NCI-H345 (cell line): Measurements from ENCODE around the gene SORL1-AS1.
A peak's percentile ranks its signal among the peaks of the same experiment; 100 is the strongest.
"Not testable (repeated sequence)": the region's sequence is repeated elsewhere in the genome, so short reads cannot be mapped to it uniquely, and the experiment has no call there.

Experiments
- DNase-seq: peaks from one replicate; lab custom pipeline; 2025; lab: John Stamatoyannopoulos, UW

Gene SORL1-AS1

DNA sequence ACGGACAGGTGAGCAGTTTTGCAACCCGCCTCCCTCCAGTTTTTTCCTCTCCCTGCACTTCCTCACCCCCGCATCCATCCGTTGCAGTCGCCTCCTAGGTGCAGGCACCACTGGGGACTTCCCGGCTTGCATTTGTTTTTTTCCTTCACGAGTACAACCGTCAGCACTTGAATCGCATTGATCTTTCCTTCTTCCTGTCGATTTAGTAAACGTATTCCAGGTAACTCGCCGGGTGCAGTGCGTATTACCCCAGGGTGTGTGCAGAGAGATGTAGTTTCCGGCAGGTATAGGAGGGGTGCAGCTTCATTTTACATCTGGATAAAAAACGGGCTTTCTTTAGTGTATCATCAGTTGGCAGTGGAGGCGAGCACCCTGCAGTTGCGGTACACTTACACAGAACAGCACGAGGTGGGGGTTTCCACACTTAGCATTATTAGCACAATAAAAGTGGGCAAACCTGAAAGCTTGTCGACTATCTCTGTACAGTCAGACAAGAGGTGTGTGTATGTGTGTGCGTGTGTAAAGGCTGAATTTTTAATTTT is at the start of gene SORL1-AS1:
Gene SORL1-AS1 (minus strand): TSS at position 359 of the 542 bp plus-strand sequence.
- peak; percentile 38 for DNase-seq

DNA sequence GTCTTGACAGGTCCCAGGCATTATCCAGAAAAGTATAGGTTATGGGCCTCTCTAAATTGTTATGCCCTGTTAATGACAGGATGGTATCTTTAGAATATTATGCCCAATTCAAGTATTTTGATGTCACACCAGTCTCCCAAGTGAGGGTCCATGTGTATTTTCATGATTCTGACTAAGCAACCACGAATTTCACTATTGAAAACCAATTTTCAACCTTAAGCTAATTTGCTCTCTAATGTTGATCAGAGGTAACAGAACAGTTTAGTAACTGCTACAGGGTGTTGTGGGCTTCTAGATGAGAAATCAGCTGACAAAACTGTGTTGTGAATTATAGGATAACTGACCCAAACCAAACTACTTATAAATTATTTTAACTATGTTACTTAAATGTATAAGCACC is 48.0 kb upstream of the SORL1-AS1 start:
- no peak for DNase-seq

DNA sequence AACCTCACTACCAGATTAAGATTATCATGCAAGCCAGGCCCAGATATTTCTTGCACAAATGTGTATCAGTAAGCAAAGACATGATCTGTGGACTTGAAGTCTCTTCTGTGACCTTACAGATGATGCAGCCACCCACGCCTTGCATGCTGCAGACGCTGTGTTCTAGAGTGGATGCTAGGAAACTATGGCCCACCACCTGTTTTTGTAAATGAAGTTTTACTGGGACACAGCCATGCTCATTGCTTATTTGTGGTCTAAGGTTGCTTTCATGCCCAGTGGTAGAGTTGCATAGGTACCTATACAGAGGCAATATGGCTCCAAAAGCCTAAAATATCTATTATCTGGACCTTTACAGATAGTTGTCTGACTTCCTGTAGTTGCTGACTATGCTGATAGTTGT is 47.5 kb upstream of the SORL1-AS1 start:
- DNase-seq: no peak

DNA sequence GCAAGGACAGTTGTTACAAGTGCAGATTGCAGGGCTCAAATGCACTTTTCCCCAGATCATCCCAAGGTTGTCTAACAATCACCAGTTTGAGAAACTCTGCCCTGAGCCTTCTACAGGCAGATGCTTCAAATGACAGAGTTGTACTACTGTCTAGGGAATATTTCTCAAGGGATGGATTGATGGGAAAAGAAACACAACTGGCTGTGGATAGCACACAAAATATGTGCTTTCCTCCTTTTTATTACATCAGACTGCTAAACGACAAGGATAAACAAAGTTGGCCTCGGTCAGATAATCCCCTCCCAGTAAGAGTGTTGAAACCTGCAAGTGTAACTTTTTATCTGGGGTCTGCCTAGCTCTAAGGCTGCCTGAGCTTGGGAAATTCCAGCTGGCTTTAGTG is 46.6 kb upstream of the SORL1-AS1 start:
- no peak for DNase-seq

DNA sequence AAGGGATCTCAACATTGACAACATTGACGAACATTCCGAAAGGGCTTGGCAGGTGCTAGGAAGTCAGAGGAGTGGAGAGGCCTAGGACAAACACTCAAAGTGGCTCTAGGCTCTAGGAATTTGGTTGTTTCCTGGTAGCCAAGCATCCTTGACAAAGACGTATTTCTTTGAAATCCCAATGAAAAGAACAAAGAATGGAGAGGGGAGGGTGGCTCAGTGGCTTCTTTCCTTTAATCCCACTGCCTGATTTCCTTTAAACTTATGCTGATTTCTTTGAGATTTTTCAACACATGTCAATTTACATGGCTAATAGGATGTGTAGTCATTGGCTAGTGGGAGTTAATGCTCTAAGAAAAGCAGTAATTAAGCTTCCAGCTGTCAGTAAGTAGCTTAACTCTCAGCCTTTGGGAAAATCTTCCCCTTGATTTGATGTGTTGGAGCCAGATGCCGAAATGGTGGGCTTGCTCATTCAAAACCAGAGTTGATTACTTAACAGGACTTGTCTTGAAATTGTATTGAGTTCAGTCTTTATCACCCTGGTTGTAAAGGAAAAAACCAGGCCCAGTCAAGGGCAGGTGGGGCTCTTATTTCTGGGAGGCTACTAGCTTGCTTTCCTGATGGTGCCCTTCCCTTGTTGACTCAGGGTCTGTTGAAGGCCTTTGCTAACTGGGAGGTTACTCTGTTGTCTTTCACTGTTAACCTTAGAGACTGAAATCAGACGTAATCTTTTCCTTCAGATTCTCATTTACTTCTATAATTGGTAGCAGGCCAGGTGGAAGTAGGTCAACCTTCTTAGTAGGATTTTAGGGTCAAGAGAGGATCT is 44.6 kb upstream of the SORL1-AS1 start:
- no peak for DNase-seq

DNA sequence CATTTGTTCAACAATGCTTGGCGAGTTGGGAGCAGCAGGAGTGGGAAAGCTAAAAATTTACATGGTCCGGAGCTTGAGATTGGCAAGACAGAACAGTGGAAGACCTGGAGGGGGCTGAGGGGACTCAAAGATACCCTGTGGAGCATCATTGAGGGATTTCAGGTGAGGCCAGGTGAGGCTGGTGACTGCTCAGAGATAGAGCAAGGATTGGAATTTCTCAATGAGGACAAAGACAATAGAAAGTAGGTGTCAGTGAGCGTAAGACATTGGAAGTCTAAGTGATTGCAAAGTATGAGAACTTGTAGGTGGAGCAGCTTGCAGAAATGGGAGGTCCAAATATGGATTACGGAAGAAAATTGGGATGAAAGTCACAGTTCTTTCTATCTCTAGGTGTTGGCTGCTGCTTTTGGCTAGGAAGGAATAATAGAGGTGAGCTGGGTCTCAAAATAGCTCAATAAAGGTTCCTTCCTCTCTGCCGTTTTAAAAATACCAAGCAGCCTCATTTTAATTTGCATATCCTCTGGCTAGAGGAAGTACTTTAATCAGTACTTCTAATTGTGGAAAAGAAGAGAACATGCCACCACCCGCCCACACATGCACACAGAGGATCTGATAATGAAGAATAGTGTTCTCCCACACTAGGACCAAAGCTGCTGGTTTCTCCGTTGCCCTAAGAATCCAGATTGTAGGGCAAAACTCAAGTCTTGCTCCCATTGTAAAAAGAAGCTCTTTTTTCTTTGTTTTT is 41.8 kb upstream of the SORL1-AS1 start:
- no peak for DNase-seq

DNA sequence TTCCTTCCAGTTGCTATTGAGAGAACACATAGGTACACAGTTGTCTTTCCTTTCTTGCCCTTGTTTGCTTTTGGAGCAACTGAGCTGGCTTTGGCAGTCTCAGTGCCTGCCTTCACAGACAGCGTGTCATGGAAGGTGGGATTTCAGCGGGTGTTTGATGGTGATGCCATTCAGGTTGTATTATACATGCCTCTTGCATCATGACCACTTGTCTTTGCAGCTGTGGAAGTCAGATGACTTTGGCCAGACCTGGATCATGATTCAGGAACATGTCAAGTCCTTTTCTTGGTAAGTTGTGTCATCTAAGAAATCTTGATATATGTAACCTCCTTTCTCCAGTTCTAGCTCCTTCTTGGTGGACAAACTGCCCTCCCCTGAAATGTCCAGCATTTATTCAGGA is 37.1 kb upstream of the SORL1-AS1 start:
- no peak for DNase-seq

DNA sequence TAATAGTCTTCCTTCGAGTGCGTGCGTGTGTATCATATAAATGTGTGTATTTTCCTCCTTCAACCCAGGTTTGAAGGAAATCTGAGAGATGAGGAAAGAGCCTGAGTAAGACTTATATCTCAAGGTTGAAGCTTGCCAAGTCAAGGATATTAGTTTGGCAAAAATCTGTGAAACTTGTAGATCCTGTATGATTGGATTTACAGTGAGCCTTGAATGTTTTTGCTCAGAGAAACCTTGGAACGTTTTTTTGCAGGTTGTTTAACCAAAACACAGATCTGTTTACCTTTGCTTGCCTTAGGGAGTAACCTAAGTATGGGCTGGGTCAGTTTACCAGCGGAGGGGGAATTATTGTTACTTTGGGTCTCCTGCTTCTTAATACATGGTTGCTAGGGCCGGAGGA is 35.9 kb upstream of the SORL1-AS1 start:
- no peak for DNase-seq

DNA sequence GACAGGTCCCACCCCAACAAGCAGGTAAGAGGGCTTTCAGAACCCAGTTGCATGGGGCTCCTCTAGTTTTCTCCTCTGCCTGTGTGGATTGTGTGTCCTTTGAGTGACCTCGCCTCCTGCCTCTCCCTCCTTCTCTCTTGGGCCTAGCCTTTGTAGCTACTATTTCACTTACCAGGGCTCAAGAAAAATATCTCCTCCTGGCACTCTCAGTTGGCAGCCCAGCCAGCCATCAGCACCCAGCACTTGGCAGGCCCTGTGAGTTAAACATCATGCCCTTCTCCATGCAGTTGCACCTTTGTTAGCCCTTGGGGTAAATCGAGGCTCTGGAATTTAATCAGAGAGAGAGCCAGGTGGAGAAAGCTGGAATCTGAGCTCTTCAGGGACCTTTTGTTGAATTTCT is 35.4 kb upstream of the SORL1-AS1 start:
- no peak for DNase-seq

DNA sequence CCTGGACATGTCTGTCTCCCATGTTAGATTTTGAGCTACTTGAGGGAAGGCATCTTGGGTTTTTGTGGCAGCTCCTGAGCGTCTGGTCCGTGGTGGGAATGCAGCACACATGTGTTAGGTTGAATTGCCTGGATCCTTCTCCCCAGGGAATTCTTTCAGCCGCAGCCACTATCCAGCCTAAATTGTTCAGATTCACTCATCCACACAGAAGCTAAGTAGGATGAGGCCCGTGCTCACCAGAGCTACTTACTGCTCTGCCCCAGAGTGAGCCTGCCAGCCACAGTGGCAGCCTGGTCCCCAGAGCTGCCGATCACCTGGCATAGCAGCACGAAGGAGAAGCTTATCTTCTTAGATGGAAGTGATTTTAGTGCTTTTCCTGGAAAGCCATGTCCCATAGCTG is 34.4 kb upstream of the SORL1-AS1 start:
- peak; percentile 7 for DNase-seq

DNA sequence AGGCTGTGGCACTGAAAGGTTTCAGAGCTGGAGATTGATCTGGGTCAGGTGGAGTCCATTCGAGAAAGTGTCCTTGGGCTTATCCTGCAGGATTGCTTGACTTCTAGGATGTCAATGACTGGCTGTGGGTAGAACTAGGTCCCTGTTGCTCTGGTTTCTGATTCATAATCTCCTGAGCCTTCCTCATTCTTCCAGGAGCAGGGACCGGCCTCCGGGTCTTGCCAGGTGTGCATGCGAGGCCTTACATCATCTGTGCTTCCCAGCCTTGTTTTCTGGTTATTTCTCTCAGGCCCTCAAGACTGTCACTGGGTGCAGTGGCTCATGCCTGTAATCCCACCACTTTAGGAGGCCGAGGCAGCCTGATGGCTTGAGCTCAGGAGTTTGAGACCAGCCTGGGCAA is 33.3 kb upstream of the SORL1-AS1 start:
- no peak for DNase-seq

DNA sequence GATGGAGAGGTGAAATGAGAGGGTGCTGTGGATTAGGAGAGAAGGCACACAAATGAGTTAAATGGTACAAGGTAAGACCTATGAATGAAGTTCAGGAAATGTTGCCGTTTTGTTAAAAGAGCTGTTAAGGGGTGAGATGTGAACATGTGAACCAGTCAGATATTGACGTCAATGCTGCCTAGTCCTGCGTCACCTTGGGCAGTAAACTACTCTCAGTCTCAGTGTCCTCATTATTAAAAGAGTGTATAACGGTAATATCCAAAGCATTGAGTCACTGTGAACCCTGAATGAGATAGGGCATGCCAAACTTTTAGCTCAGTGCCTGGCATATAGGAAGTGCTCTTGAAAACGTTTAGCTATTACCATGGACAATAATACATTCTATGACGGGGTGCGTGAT is 32.4 kb upstream of the SORL1-AS1 start:
- no peak for DNase-seq

DNA sequence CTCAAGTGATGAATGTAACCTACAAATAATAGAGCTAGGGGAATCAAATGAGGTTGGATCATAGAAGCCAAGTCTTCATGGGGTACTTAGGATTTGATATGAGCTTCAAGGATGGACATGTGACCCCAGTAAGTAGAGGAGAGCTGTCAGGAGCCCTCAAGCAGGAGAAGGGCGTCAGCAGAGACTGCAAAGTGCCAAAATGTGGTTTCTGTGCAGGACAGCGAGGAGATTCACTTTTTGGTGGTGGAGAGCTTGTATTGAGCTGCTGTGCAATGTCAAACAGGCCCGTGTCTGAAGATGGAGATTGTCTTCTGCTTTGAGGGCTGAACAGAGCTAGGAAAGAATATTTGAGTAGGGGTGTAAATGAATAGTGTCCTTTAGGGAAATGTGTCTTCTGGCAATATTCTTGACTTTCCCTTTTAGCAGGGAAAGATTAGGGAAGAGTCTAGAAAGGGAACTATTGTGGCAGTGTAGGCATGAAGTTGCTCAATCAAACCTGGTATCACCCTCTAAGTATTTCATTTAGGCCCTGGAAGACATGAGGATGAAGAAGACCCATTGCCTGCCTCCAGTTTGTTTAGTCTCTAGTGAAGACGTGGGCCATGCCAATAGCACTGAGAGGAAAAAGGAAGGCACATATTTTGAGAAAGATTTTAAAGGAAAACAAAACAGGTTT is 31.2 kb upstream of the SORL1-AS1 start:
- no peak for DNase-seq

DNA sequence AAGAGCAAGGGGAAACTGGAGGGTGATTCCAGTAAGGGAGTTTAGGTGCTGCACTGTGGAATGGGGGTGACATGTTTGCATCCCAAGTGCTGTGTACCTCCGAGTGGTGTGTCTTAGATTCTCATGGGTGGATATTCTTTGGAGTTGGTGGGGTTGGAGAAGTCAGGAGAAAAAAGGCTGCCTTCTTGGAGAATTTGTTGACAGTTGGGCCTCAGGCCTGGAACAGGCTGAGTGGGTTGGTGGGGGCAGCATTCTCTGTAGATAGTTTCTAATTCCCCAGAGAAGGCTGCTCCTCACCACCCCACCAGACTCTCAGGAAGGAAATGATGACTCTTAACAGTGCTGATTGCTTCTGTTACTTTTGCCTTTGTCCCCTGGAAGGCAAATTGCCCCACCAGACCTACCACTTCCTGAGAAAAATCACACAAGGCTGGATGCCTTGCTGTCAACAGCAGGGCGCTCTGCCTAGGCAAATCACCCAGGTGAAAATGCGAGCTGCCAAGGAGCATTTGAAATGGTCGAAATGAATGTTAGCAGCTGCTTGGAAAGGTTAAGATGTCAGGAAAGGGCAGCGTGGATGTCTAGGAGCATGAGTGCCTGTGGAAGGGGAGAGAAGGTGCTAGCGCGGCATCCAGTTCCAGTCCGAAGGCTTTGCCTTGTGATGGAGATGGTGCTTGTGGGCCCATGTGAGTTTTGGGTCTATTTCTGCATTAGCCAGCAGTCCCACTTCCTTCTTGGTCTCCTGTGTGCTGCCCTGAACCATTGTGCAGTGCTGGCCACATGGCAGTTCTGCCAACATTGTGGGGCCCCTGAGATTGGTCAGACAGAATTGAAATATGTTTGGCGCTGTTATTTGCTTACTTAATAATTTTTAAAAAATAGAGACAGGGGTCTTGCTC is 29.7 kb upstream of the SORL1-AS1 start:
- no peak for DNase-seq

DNA sequence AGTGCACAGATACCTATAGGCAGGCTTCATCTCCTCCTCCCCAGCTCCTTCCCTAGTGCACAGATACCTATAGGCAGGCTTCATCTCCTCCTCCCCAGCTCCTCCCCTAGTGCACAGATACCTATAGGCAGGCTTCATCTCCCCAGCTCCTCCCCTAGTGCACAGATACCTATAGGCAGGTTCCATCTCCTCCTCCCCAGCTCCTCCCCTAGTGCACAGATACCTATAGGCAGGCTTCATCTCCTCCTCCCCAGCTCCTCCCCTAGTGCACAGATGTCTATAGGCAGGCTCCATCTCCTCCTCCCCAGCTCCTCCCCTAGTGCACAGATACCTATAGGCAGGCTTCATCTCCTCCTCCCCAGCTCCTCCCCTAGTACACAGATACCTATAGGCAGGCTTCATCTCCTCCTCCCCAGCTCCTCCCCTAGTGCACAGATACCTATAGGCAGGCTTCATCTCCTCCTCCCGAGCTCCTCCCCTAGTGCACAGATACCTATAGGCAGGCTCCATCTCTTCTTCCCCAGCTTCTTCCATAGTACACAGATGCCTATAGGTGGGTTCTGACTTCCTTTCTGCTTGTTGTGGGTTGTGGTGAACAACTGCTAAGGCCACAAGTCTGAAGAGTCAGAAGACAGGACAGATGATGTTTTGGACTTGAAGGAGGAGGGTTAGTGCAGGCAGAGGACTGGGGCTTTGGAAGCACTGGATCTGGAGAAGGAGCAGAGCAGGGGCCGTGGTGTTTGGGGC is 28.9 kb upstream of the SORL1-AS1 start:
- not testable (repeated sequence) for DNase-seq

DNA sequence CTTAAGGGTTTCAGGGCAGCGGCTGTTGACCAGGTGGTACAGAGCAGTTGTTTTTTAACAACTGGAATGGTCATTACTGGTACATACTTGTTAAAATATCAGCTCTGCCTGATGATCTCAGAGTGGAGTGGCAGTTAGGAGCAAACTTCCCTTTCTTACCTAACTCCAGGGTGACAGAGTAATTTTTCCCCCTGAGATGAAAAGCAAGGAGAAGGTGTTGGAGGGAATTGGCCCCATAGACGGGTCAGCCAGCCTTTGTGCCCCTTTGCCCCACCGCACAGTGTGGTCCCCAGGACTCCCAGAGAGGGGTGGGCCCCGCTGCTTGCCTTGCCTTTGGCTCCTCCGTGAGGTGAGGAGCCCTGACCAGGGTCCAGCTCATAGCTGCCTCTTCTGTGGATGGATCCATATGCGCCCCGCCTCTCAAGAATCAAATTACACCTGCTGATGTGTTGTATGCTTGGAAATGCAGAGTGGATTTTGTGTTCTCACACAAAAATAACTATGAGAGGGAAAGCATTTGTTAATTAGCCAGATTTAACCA is 27.0 kb upstream of the SORL1-AS1 start:
- no peak for DNase-seq

DNA sequence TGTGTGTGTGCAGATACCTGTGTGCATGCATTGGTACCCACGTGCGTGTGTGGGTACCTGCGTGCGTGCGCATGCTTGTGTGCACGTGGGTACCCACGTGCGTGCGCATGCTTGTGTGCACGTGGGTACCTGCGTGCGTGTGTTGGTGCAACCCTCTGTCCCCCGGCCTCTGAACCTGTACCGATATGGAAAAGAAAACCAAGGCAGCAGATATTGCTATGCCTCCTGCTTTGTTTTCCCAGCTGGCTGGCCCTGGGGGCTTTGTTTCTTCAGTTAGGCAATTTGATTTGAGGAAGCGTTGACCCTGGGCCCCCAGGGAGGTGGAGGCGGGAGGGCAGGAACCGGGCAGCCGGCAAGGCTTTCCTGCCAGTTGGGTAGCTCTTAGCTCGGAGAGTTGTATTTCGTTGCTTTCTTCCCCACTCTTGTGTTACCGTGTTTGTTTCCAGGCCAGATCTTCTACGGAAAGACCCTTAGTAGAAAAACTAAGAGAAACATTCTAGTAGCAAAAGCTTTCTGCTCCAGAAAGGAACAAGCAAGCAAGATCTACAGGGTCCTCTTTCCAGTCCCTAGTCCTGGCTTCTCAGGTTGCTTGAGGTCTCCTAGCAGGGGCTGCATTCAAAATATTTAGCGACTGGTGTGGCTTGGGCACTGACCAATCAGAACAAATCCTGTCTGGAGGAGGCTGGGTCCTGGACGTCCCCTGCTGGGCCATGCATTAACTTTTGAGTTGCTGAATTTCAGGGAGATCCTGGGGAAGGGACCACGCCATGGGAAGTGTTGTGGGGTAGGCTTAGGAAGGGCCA is 26.3 kb upstream of the SORL1-AS1 start:
- no peak for DNase-seq

DNA sequence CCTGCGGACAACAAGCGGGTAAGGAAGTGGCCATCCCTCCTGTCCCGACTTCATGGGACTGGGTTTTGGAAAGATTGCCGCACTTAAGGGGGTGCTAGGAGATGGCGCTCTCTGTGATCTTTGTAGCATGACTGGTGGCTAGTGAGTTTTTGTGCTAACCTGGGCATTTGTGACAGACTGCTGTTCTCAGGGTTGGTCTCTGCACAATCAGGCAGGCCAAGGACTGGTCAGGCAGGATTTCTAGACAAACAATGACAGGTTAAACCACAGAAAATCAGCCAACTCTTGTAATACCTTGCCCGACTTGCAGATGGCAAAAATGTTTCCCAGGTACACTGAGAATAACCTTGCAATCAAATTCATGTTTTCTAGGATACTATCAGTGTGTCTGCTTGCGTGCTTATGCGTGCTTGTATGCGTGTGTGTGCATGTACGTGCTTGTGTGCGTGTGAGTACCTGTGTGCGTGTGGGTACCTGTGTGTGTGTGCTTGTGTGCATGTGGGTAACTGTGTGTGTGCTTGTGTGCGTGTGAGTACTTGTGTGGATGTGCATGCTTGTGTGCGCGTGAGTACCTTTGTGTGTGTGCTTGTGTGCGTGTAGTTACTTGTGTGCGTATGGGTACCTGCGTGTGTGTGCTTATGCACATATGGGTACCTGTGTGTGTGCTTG is 25.6 kb upstream of the SORL1-AS1 start:
- no peak for DNase-seq

DNA sequence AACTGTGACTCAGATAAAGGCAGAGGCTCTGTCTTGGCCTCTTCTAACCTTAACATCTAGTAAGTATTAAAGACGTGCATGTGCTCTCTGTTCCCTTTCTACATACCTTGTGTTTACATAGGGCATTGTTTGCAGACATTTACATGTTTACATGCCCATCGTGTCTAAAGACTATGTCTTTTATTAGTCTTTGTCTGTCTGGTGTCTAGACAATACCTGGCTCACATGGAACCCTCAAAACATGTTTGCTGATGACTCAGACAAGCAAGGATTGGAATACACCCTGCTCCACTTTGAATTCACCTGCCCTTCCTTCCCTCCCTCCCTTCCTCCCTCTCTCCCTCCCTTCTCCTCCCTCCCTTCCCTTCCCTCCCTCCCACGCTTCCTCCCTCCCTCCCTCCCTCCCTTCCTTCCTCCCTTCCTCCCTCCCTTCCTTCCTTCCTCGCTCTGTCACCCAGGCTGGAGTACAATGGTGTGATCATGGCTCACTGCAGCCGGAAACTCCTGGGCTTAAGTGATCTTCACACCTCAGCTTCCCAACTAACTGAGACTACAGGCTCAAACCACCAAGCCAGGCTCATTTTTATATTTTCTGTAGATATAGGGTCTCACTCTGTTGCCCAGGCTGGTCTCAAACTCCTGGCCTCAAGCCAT is 23.7 kb upstream of the SORL1-AS1 start:
- DNase-seq: peak; percentile 86
